Jurkat, Clone E6-1 (cell line): ENCODE results near the gene SUSD5.
"Not testable (repeated sequence)": the region's sequence is repeated elsewhere in the genome, so short reads cannot be mapped to it uniquely, and the experiment has no call there.

Experiments
- DNase-seq: peaks from one replicate; pipeline ENCODE4 v3.0.0-alpha.2; 2011; ENCODE audit warnings: low read depth, low spot score
- H3K4me3 ChIP-seq: 2 replicates; pipeline ENCODE4 v1.5.1; 2011; ENCODE audit warnings: mild to moderate bottlenecking, low read length, control low read depth, moderate library complexity

SUSD5 gene

GRCh38 chr3:33162621-33163020, 56.0 kb downstream of the SUSD5 start:
- not testable (repeated sequence) for DNase-seq

GRCh38 chr3:33159981-33160380, 58.6 kb downstream of the SUSD5 start:
- no peak for DNase-seq
- no peak overlapping the region for H3K4me3 ChIP-seq

More at GRCh38 chr3:33162621-33163020, 56.0 kb downstream of the SUSD5 start:
- not testable (repeated sequence) for H3K4me3 ChIP-seq

- no peak overlapping the region for H3K4me3 ChIP-seq
- no peak for DNase-seq
Observed at GRCh38 chr3:33159234-33159633, 59.4 kb downstream of the SUSD5 start.

- DNase-seq, result no peak
- H3K4me3 ChIP-seq, result no peak overlapping the region
Observed at GRCh38 chr3:33155301-33155700, 63.3 kb downstream of the SUSD5 start.

GRCh38 chr3:33153782-33154181, 64.8 kb downstream of the SUSD5 start:
- no peak overlapping the region for H3K4me3 ChIP-seq
- no peak for DNase-seq

- no peak overlapping the region for H3K4me3 ChIP-seq
- peak; percentile 32 for DNase-seq
Observed at GRCh38 chr3:33152363-33153360, 65.9 kb downstream of the SUSD5 start.

- no peak overlapping the region for H3K4me3 ChIP-seq
- DNase-seq, result no peak
Observed at GRCh38 chr3:33149342-33149741, 69.3 kb downstream of the SUSD5 start.

GRCh38 chr3:33146791-33147445, 71.7 kb downstream of the SUSD5 start:
- no peak for DNase-seq
- no peak overlapping the region for H3K4me3 ChIP-seq

- no peak overlapping the region for H3K4me3 ChIP-seq
- no peak for DNase-seq
Observed at GRCh38 chr3:33145901-33146580, 72.6 kb downstream of the SUSD5 start.

- DNase-seq, result no peak
- no peak overlapping the region for H3K4me3 ChIP-seq
Observed at GRCh38 chr3:33145221-33145900, 73.2 kb downstream of the SUSD5 start.

GRCh38 chr3:33144433-33144832, 74.2 kb downstream of the SUSD5 start:
- no peak overlapping the region for H3K4me3 ChIP-seq
- DNase-seq, result peak; percentile 34

- DNase-seq, result no peak
- no peak overlapping the region for H3K4me3 ChIP-seq
Observed at GRCh38 chr3:33141006-33141405, 77.6 kb downstream of the SUSD5 start.

GRCh38 chr3:33139996-33140395, 78.6 kb downstream of the SUSD5 start:
- no peak overlapping the region for H3K4me3 ChIP-seq
- DNase-seq, result no peak

GRCh38 chr3:33139006-33139623, 79.5 kb downstream of the SUSD5 start:
- not testable (repeated sequence) for DNase-seq, H3K4me3 ChIP-seq

GRCh38 chr3:33137691-33138090, 80.9 kb downstream of the SUSD5 start:
- no peak overlapping the region for H3K4me3 ChIP-seq
- DNase-seq, result no peak

GRCh38 chr3:33134026-33134625, 84.5 kb downstream of the SUSD5 start:
- DNase-seq, result peak; percentile 40
- no peak overlapping the region for H3K4me3 ChIP-seq

GRCh38 chr3:33132019-33132360, 86.6 kb downstream of the SUSD5 start:
- H3K4me3 ChIP-seq, result no peak overlapping the region
- DNase-seq, result no peak

GRCh38 chr3:33131331-33132018, 87.1 kb downstream of the SUSD5 start:
- peak; percentile 57 for DNase-seq
- H3K4me3 ChIP-seq, result no peak overlapping the region
